GM12873 (cell line): Measurements from ENCODE around the gene UGT1A5.
A peak's percentile ranks its signal among the peaks of the same experiment; 100 is the strongest.

ENCODE experiments used
- CTCF ChIP-seq: IDR thresholded peaks from 2 replicates; pipeline ENCODE4 v1.5.1; 2012; ENCODE audit warnings: low read depth, mild to moderate bottlenecking, moderate library complexity, low read length, control low read depth; ENCODE audit not compliant: insufficient read depth; ENCODE audit errors: missing control alignments

UGT1A5 gene

GRCh38 chr2:233712611-233713261 is at the start of gene UGT1A5:
Gene UGT1A5, plus strand, starts transcription at chr2:233712907. Its CDS starts 85 bp downstream, at chr2:233712992.
- no peak for TF ChIP-seq CTCF

GRCh38 chr2:233663911-233664310 is 48.8 kb upstream of the UGT1A5 start:
- no peak for TF ChIP-seq CTCF

- no peak for TF ChIP-seq CTCF
Measured at GRCh38 chr2:233668605-233669260, 44.0 kb upstream of the UGT1A5 start.

GRCh38 chr2:233671290-233672161 is 41.2 kb upstream of the UGT1A5 start, which contains the start of gene UGT1A9:
Gene UGT1A9, plus strand, starts transcription at chr2:233671898. Its CDS starts 37 bp downstream, at chr2:233671935.
- no peak for TF ChIP-seq CTCF

GRCh38 chr2:233672886-233673285 is 39.8 kb upstream of the UGT1A5 start:
- no peak for TF ChIP-seq CTCF

GRCh38 chr2:233673896-233674295 is 38.8 kb upstream of the UGT1A5 start:
- no peak for TF ChIP-seq CTCF

- peak; percentile 8 for TF ChIP-seq CTCF
Measured at GRCh38 chr2:233674314-233674713, 38.4 kb upstream of the UGT1A5 start.
